Hepatocyte (in vitro differentiated cells): ENCODE data around the gene UBXN2A. TPM values are rescaled to one million over a fixed set of nuclear protein-coding genes. Genes with fewer than 3 reads are reported as not detected.

ENCODE experiments used
- DNase-seq: peaks from one replicate; pipeline ENCODE4 v3.0.0-alpha.2; 2016; ENCODE audit warnings: low spot score
- H2AFZ ChIP-seq: fragments of 200-600 bp; sonication (generic); 2 replicates; pipeline ENCODE4 v1.6.0; 2016; ENCODE audit warnings: antibody characterized with exemption, mild to moderate bottlenecking
- H3K27ac ChIP-seq: fragments of 200-600 bp; sonication (generic); 2 replicates; pipeline ENCODE4 v1.5.1; 2016; ENCODE audit warnings: mild to moderate bottlenecking
- H3K27me3 ChIP-seq: fragments of 200-600 bp; sonication (generic); 2 replicates; pipeline ENCODE4 v1.6.1; 2016
- H3K36me3 ChIP-seq: fragments of 200-600 bp; sonication (generic); replicated peaks from 2 replicates; pipeline ENCODE4 v1.5.1; 2016; ENCODE audit warnings: low read depth; ENCODE audit not compliant: insufficient read depth
- H3K4me1 ChIP-seq: fragments of 200-600 bp; sonication (generic); 2 replicates; pipeline ENCODE4 v1.5.1; 2016; ENCODE audit warnings: mild to moderate bottlenecking, moderate library complexity; ENCODE audit not compliant: insufficient read depth
- H3K4me2 ChIP-seq: fragments of 200-600 bp; sonication (generic); 2 replicates; pipeline ENCODE4 v1.6.0; 2016
- H3K4me3 ChIP-seq: fragments of 200-600 bp; sonication (generic); 2 replicates; pipeline ENCODE4 v1.5.1; 2016; ENCODE audit warnings: mild to moderate bottlenecking
- H3K79me2 ChIP-seq: fragments of 200-600 bp; sonication (generic); 2 replicates; pipeline ENCODE4 v1.6.0; 2017; ENCODE audit warnings: mild to moderate bottlenecking
- H3K9me2 ChIP-seq: fragments of 200-600 bp; sonication (generic); replicated peaks from 2 replicates; pipeline ENCODE4 v1.6.0; 2017; ENCODE audit warnings: mild to moderate bottlenecking; ENCODE audit not compliant: insufficient read depth
- H3K9me3 ChIP-seq: fragments of 200-600 bp; sonication (generic); 2 replicates; pipeline ENCODE4 v1.5.1; 2016; ENCODE audit warnings: low read depth, mild to moderate bottlenecking
- H4K20me1 ChIP-seq: fragments of 200-600 bp; sonication (generic); 2 replicates; pipeline ENCODE4 v1.6.0; 2016; ENCODE audit warnings: mild to moderate bottlenecking; ENCODE audit not compliant: insufficient read depth, poor library complexity, severe bottlenecking
- CTCF ChIP-seq: fragments of 200-600 bp; sonication (generic); IDR thresholded peaks from 2 replicates; pipeline ENCODE4 v1.5.1; 2016; ENCODE audit warnings: antibody characterized with exemption, mild to moderate bottlenecking; ENCODE audit not compliant: poor library complexity
- EZH2 ChIP-seq: fragments of 200-600 bp; sonication (generic); IDR thresholded peaks from 2 replicates; pipeline ENCODE4 v1.6.1; 2016; ENCODE audit warnings: antibody characterized with exemption, mild to moderate bottlenecking, borderline replicate concordance
- EZH2phosphoT487 ChIP-seq: fragments of 200-600 bp; sonication (generic); IDR thresholded peaks from one replicate; pipeline ENCODE4 v1.6.1; 2018; ENCODE audit warnings: antibody characterized with exemption, mild to moderate bottlenecking, low read depth, moderate library complexity; ENCODE audit not compliant: unreplicated experiment, severe bottlenecking
- WGBS: methylation state at CpG from one replicate; pipeline ENCODE4 v1.1.6; 2016; ENCODE audit warnings: low lambda C conversion rate; ENCODE audit errors: missing lambda C conversion rate; 5-methylcytosine and 5-hydroxymethylcytosine counted together
- polyA plus RNA-seq: library from polyadenylated mRNA; unstranded; fragments of >200 nt; fragmentation: Nextera tagmentation; extraction: Ambion mirVana; gene quantifications from 2 replicates; pipeline ENCODE4 v1.2.1, GENCODE V29; 2016
- total RNA-seq: library from RNA; depleted of rRNA; stranded (reverse); fragments of >200 nt; gene quantifications from 2 replicates; pipeline ENCODE4 v1.2.3, GENCODE V29; 2014

The UBXN2A gene
- total and polyA plus RNA-seq, 2 experiments from 2014 or later: 15.9 to 16.4 TPM

- Histone ChIP-seq H3K4me2 (no peak overlapping the region), H3K4me1 (peaks cover 8% of the 10 kb centered on the region), H3K27me3 (no peaks in the 10 kb centered on the region), H3K4me3 (no peak overlapping the region), H2AFZ (no peak overlapping the region), H3K27ac (no peak overlapping the region), H3K79me2 (no peaks in the 10 kb centered on the region), H3K36me3 (no peaks in the 10 kb centered on the region), H3K9me2 (no peaks in the 10 kb centered on the region), H3K9me3 (no peaks in the 10 kb centered on the region), H4K20me1 (no peaks in the 10 kb centered on the region)
- 92% methylated on average over 7 of the region's 8 CpGs for WGBS
- DNase-seq: no peak
- TF ChIP-seq EZH2 (no peak), CTCF (no peak), EZH2phosphoT487 (no peak)
Observed at GRCh38 chr2:24017711-24018110, 77.4 kb downstream of the UBXN2A start.

- H3K9me3 ChIP-seq: no peaks in the 10 kb centered on the region
- H3K4me3 ChIP-seq: no peak overlapping the region
- no peaks in the 10 kb centered on the region for H3K79me2 ChIP-seq
- H3K27ac ChIP-seq: no peak overlapping the region
- H3K4me2 ChIP-seq: no peak overlapping the region
- H3K27me3 ChIP-seq: no peaks in the 10 kb centered on the region
- no peak overlapping the region for H2AFZ ChIP-seq
- H3K9me2 ChIP-seq: no peaks in the 10 kb centered on the region
- H3K36me3 ChIP-seq: no peaks in the 10 kb centered on the region
- H3K4me1 ChIP-seq: peaks cover 8% of the 10 kb centered on the region
- 92% methylated on average over 9 of the region's 9 CpGs for WGBS
- DNase-seq: no peak
- H4K20me1 ChIP-seq: no peaks in the 10 kb centered on the region
- TF ChIP-seq EZH2phosphoT487 (no peak), CTCF (no peak), EZH2 (no peak)
Observed at GRCh38 chr2:24018241-24018640, 78.0 kb downstream of the UBXN2A start.

- Histone ChIP-seq H3K4me3 (no peak overlapping the region), H4K20me1 (no peaks in the 10 kb centered on the region), H3K9me3 (no peaks in the 10 kb centered on the region), H3K27ac (no peak overlapping the region), H3K27me3 (no peaks in the 10 kb centered on the region), H3K9me2 (no peaks in the 10 kb centered on the region), H3K4me1 (peaks cover 8% of the 10 kb centered on the region), H2AFZ (no peak overlapping the region), H3K36me3 (no peaks in the 10 kb centered on the region), H3K79me2 (no peaks in the 10 kb centered on the region), H3K4me2 (no peak overlapping the region)
- no peak for DNase-seq
- 96% methylated on average over 5 of the region's 5 CpGs for WGBS
- no peak for TF ChIP-seq EZH2
Observed at GRCh38 chr2:24019729-24020128, 79.5 kb downstream of the UBXN2A start.

GRCh38 chr2:24020244-24020643 lies 80.0 kb downstream of the UBXN2A start:
- no peak for TF ChIP-seq EZH2phosphoT487
- no peak for TF ChIP-seq CTCF
- TF ChIP-seq EZH2: no peak
- peaks cover 5% of the 10 kb centered on the region for H3K4me1 ChIP-seq
- H4K20me1 ChIP-seq: no peaks in the 10 kb centered on the region
- no peaks in the 10 kb centered on the region for H3K79me2 ChIP-seq
- no peak overlapping the region for H3K4me3 ChIP-seq
- H3K9me3 ChIP-seq: no peaks in the 10 kb centered on the region
- no peak overlapping the region for H3K4me2 ChIP-seq
- H3K36me3 ChIP-seq: no peaks in the 10 kb centered on the region
- H2AFZ ChIP-seq: no peak overlapping the region
- DNase-seq: no peak
- WGBS: 94% methylated on average over 4 of the region's 4 CpGs
- no peaks in the 10 kb centered on the region for H3K27me3 ChIP-seq
- no peak overlapping the region for H3K27ac ChIP-seq
- no peaks in the 10 kb centered on the region for H3K9me2 ChIP-seq
